ENCODE measurements around the gene TRMU. TPM values are rescaled to one million over a fixed set of nuclear protein-coding genes. Genes with fewer than 3 reads are reported as not detected.

Gene TRMU
- total RNA-seq, 3 donors from 2014 or later (not counting 1 experiment from before 2014, with no cell fraction given), result 54.5 to 77.9 (median 58.4) TPM

GRCh38 chr22:46368422-46368821 lies 32.9 kb downstream of the TRMU start:
- Histone ChIP-seq H3K4me1 (ENCODE audit: control insufficient read depth, insufficient read depth, low read length) (peaks cover 73% of the 10 kb centered on the region), H3K27ac (ENCODE audit: low read length) (no peak overlapping the region), H3K36me3 (ENCODE audit: control insufficient read depth, insufficient read depth, low read length) (peaks cover 2% of the 10 kb centered on the region), H3K27me3 (ENCODE audit: control insufficient read depth, insufficient read depth, low read length) (no peaks in the 10 kb centered on the region), H3K4me3 (ENCODE audit: low read length) (no peak overlapping the region), H3K9me3 (ENCODE audit: control insufficient read depth, insufficient read depth, low read length) (no peaks in the 10 kb centered on the region)
- DNase-seq, result no peak
- intact Hi-C loops (cut with micrococcal nuclease), result no loop called here
- Mint-ChIP-seq H3K27me3 (ENCODE audit: low read depth in 2 of 2) (peaks cover 0 to 5% of the 10 kb centered on the region in 2 donors), H3K4me1 (peaks cover 38 to 57% of the 10 kb centered on the region in 2 donors), H3K27ac (peak overlapping the region in 1 of 2 donors; percentile 51), H3K9me3 (peaks cover 0 to 5% of the 10 kb centered on the region in 2 donors), H3K36me3 (no peaks in the 10 kb centered on the region), H3K4me3 (no peak overlapping the region)
- 85% methylated on average over 12 of the region's 12 CpGs for WGBS (ENCODE audit: insufficient coverage)
- no peak for TF ChIP-seq CTCF (IDR thresholded peaks at IDR 0.05)
- ATAC-seq, result no peak

GRCh38 chr22:46368871-46369715 lies 33.6 kb downstream of the TRMU start:
- H3K9me3 ChIP-seq (ENCODE audit: control insufficient read depth, insufficient read depth, low read length), result no peaks in the 10 kb centered on the region
- peaks cover 43 to 63% of the 10 kb centered on the region in 2 donors for H3K4me1 Mint-ChIP-seq
- DNase-seq (no peak), ATAC-seq (no peak)
- no peak overlapping the region for H3K27ac ChIP-seq (ENCODE audit: low read length)
- peak overlapping the region in 1 of 2 donors; percentile 90 for H3K27ac Mint-ChIP-seq
- peaks cover 80% of the 10 kb centered on the region for H3K4me1 ChIP-seq (ENCODE audit: control insufficient read depth, insufficient read depth, low read length)
- peaks cover 2% of the 10 kb centered on the region for H3K36me3 ChIP-seq (ENCODE audit: control insufficient read depth, insufficient read depth, low read length)
- no peak for TF ChIP-seq CTCF (IDR thresholded peaks at IDR 0.05)
- H3K4me3 ChIP-seq (ENCODE audit: low read length), result no peak overlapping the region
- no peak overlapping the region for H3K4me3 Mint-ChIP-seq
- peaks cover 0 to 5% of the 10 kb centered on the region in 2 donors for H3K9me3 Mint-ChIP-seq
- intact Hi-C loops (cut with micrococcal nuclease), result no loop called here
- H3K36me3 Mint-ChIP-seq, result no peaks in the 10 kb centered on the region
- H3K27me3 ChIP-seq (ENCODE audit: control insufficient read depth, insufficient read depth, low read length), result no peaks in the 10 kb centered on the region
- 95% methylated on average over 31 of the region's 31 CpGs for WGBS (ENCODE audit: insufficient coverage)
- peaks cover 0 to 5% of the 10 kb centered on the region in 2 donors for H3K27me3 Mint-ChIP-seq (ENCODE audit: low read depth in 2 of 2)

GRCh38 chr22:46369716-46370583 lies 34.4 kb downstream of the TRMU start:
- no peaks in the 10 kb centered on the region for H3K27me3 ChIP-seq (ENCODE audit: control insufficient read depth, insufficient read depth, low read length)
- peak in 2 of 3 donors; percentile 6 to 28 for ATAC-seq
- DNase-seq, result peak in 1 of 2 donors; percentile 30
- no peaks in the 10 kb centered on the region for H3K36me3 ChIP-seq (ENCODE audit: control insufficient read depth, insufficient read depth, low read length)
- peaks cover 89% of the 10 kb centered on the region for H3K4me1 ChIP-seq (ENCODE audit: control insufficient read depth, insufficient read depth, low read length)
- Mint-ChIP-seq H3K27ac (peak overlapping the region; percentile 90 to 92), H3K27me3 (ENCODE audit: low read depth in 2 of 2) (peaks cover 0 to 5% of the 10 kb centered on the region in 2 donors), H3K4me3 (peak overlapping the region; percentile 66), H3K4me1 (peaks cover 51 to 71% of the 10 kb centered on the region in 2 donors), H3K9me3 (peaks cover 0 to 5% of the 10 kb centered on the region in 2 donors), H3K36me3 (no peaks in the 10 kb centered on the region)
- peak overlapping the region; percentile 86 for H3K27ac ChIP-seq (ENCODE audit: low read length)
- H3K9me3 ChIP-seq (ENCODE audit: control insufficient read depth, insufficient read depth, low read length), result peaks cover 3% of the 10 kb centered on the region
- intact Hi-C loops (cut with micrococcal nuclease), result loop anchor here (2.0 kb wide), 2 partner anchors 35 to 63 kb away; no protein-coding TSS in a partner anchor
- TF ChIP-seq CTCF (IDR thresholded peaks at IDR 0.05), result no peak
- no peak overlapping the region for H3K4me3 ChIP-seq (ENCODE audit: low read length)
- 74% methylated on average over 25 of the region's 25 CpGs for WGBS (ENCODE audit: insufficient coverage)
